Measurements from ENCODE around the gene ASGR2.

GRCh38 chr17:7129311-7129710 lies 14.7 kb upstream of the ASGR2 start:
- no peak for TF ChIP-seq CTCF (IDR thresholded peaks at IDR 0.05; ENCODE audit: low read length)
- TF ChIP-seq EZH2phosphoT487 (IDR thresholded peaks at IDR 0.05; ENCODE audit: low read length): no peak
- TF ChIP-seq EZH2 (optimal IDR thresholded peaks at IDR 0.05; ENCODE audit: low read depth, low read length): no peak

Data from MM.1S (cell line).